Muscle of arm (tissue), 12 donors: ENCODE measurements around the gene FAM168A. TPM values are rescaled to one million over a fixed set of nuclear protein-coding genes. Genes with fewer than 3 reads are reported as not detected.
A peak's percentile ranks its signal among the peaks of the same experiment; 100 is the strongest.

Experiments used
- DNase-seq: peaks from one replicate; pipeline ENCODE4 v3.0.0-alpha.2; 2013
- polyA plus RNA-seq, 12 donors: library from polyadenylated mRNA; unstranded; fragments of 120-200 nt; gene quantifications; one replicate each; pipeline ENCODE4 v1.2.1, GENCODE V29; 2013; ENCODE audit not compliant: insufficient read length in 12 of 12

The FAM168A gene
- polyA plus RNA-seq, 12 donors = 22.1 to 43.8 (median 27.8) TPM; not detected in 1

DNA sequence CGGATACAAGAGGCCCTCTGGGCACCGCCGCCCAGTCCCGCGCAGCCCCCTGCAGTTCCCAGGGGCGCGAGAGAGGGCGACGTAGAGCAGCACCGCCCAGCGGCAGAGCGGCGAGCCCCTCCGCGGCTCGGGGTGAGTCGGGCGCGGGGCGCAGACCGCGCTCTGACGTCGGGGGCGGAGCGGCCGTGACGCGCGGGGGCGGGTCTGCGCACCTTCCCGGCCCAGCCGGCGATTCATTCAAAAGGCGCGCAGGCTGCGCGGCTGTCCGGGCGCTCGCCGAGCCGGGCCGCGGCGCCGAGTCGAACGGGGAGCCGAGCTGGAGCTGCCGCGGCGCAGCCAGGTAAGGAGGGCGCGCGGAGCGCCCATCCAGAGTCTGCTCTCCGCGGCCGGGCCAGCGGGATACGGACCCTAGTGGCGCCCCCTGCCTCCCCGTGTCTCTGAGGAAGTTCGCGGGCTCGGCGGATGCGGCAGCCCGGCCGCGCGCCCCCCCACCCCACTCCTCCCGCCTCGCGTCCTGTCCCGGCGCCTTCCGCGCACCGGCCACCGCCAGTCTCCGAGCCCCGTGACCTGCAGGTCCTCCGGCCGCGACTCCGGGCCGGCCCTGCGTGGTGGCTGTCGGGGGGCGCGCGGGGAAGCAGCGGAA is 221.6 kb downstream of the FAM168A start, which contains the start of gene RELT:
RELT (plus strand) TSS at position 240 of the 643 bp plus-strand sequence. CDS start 12,738 bp downstream, outside the sequence.
- DNase-seq = peak; percentile 89

DNA sequence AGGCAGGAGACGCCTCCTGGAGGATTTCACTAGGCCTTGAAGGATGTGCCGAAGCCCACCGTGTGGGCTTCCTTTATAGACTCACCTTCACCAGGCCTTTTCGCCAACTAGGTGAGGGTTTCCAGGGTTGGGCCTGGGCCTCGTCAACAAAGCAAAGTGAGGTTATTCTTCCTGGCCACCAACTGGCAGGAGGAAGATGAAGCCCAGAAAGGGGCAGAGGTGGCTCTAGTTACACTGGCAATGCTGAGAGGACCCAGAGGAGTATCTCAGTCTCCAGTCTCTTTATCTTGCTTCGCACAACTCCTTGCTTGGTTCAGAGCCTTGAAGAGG is 222.1 kb downstream of the FAM168A start:
- DNase-seq = no peak

DNA sequence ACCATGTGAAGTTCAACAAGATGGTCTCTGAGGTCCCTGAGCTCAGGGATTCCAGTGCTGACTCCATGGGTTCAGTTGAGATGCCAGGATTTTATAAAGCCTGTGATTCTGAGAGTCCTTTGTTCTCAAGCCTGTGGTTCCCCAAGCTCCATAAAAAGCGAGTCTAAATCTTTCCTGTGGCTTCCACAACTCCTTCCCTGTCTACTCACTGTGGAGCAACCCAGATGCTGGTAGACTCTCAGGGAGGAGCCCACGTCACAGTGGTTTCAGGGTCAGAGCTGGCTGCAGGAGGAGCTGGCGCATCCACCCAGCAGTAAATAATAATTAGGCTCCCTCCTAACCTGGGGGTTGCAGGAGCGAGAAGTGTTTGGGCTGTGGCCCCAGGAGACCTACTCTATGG is 223.8 kb downstream of the FAM168A start:
- no peak for DNase-seq

DNA sequence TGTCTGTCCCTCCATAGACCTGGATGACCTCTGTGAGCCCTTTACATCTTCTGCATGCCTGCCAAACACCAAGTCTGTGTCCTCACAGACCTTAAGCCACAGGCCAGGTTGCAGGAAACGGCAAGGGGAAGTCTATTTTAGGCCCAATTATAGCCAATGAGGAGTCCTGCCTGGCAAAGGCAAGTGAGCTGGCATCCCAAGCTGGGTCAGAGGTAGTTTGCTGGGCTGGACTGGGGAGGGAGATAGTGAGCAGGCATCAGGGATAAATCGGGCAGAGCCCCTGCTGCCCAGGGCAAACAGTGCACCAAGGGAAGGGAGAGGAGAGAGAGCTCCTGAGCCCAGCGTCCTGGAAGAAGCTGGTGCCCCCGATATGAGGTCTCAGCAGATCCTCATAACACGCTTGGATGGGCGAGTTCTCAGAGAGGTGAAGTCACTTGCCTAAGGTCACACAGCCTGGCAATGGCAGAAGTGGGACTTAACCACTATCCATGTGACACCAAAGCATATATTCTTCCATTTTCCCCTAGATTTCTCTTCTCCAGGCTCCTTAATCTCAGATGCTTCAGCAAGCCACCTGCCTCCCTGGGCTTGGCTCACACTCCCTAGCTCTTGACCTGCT is 225.4 kb downstream of the FAM168A start:
- no peak for DNase-seq

DNA sequence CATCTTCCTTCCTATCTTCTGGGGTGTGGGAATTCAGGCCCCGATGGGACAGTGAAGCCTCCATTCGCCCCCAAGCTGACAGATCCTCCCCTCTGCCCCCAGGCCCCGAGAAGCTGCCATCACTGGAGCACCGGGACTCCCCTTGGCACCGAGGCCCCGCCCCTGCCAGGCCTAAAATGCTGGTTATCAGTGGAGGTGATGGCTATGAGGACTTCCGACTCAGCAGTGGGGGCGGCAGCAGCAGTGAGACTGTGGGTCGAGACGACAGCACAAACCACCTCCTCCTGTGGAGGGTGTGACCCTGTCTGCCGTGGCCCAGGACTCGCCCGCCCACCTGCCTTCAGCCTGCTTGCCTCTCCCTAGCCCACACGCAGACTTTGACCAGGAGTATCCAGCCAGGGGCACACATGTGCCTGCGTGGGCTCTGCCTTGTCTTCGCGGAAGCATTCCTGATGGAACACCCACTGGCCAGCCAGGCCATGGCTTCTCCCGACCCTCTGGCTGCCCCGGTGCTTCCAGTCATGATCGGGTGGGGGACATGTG is 230.4 kb downstream of the FAM168A start:
- DNase-seq = no peak

DNA sequence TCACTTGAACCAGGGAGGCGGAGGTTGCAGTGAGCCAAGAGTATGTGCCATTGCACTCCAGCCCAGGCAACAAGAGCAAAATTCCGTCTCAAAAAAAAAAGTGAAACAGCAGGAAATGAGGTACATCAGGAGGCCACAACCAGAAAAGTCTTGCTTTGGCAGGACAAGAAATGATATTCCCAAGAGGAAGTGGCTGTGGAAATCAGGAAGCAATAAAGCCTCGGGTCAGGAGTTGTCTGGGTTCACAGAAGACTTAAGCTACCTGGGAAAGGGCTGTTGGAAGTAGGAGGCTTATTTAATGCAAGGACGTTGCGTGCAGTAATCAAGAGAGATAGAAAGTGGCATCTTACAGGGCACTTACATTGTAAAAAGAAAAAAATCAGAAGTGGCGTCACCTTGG is 231.0 kb downstream of the FAM168A start:
- DNase-seq = no peak

DNA sequence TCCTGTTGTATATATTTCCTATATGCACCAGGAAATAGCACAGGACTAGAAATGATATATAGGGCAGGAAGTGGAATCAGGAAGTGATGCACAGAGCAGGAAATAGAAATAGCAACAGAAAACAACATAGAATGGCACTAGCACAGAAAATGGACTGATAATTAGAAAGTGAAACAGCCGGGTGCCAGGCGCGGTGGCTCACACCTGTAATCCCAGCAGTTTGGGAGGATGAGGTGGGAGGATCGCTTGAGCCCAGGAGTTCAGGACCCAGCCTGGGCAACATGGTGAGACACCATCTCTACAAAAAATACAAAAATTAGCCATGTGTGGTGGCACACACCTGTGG is 231.7 kb downstream of the FAM168A start:
- no peak for DNase-seq

DNA sequence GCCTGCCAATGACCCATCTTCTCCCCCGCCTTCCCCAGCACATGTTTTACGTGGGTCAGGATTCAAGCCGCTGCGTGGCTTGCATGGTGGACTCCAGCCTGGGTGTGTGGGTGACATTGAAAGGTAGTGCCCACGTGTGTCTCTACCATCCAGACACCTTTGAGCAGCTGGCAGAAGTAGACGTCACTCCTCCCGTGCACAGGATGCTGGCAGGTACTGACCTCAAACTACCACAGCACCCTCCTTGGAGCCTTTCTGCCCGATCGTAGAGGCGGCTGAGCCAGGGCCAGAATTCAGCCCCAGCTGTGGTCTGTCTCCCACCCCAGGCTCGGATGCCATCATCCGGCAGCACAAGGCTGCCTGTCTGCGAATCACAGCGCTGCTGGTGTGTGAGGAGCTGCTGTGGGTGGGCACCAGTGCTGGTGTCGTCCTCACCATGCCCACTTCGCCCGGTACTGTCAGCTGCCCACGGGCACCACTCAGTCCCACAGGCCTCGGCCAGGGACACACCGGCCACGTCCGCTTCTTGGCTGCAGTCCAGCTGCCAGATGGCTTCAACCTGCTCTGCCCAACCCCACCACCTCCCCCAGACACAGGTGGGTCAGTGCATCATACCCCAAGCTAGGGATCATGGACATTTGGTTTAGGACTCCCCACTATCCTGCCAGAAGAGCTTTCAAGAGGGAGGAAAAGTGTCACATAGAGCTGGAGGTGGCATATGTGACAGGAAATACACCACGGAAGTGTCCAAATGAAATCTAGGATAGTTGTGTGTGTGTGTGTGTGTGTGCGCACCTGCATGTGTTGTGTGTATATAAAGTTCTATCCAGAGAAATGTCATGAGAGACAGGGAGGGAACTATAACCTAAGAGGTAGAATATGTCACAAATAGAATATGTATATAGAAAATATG is 232.3 kb downstream of the FAM168A start:
- DNase-seq = no peak

DNA sequence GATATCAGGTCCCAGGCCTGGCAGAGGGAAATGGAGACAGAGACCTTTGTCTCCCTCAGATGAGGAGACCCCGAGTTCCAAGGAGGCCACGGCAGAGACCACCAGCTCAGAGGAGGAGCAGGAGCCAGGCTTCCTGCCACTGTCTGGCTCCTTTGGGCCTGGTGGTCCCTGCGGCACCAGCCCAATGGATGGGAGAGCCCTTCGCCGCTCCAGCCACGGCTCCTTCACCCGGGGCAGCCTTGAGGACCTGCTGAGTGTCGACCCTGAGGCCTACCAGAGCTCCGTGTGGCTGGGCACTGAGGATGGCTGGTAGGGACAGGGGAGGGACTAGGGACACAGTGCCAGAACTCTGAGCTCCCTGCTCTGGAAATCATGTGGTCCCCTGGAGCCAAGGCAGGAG is 234.8 kb downstream of the FAM168A start:
- no peak for DNase-seq

DNA sequence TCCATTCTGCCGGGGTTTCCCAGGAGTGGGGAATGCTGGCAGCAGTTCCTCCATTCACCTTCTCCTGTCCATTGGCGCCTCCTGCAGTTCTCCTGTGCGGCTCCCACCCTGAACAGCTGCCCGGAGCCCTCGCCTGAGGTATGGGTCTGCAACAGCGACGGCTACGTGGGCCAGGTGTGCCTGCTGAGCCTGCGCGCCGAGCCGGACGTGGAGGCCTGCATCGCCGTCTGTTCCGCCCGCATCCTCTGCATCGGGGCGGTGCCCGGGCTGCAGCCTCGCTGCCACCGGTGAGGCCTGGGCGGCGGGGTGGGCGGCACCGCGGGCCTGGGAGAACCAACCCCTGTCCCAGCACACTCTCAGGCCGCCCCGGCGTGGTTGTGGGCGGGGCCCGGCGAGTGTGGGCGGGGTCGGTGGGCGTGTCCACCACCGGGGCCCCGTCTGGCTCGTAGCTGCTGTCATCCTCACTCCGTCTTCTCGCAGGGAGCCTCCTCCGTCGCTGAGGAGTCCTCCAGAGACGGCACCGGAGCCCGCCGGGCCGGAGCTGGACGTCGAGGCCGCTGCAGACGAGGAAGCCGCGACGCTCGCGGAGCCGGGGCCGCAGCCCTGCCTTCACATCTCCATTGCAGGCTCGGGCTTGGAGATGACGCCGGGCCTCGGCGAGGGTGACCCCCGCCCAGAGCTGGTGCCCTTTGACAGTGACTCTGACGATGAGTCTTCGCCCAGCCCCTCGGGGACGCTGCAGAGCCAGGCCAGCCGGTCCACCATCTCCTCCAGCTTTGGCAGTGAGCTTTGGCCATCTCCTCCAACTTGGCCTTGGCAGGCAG is 235.7 kb downstream of the FAM168A start:
- no peak for DNase-seq

DNA sequence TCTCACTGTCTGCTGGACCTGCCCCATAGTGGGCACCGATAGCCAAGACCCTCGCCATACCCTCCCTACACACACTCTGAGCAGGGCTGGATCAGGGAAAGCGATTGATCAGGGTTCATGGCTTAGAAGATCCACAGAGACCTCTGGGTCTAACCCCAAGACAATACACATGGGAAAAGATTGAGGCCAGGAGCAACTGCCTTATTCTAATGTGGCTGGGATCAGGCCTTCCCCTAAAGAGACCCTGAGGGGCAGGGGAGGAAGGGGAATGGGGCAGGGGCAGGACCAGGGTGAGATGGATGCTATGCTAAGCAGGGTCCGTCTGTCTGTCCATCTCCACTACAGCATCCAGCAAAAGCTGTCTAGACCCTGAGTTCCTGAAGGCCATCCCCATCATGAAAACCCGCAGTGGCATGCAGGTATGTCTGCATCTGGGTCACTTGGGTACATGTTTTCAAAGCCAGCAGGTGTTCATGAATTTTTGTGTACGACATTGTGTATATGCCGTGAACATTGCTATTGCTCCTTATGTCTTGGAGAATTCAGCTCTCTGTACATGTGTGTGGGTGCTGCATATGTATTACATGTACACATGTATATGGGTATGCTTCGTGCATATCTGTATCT is 237.1 kb downstream of the FAM168A start:
- DNase-seq = no peak

DNA sequence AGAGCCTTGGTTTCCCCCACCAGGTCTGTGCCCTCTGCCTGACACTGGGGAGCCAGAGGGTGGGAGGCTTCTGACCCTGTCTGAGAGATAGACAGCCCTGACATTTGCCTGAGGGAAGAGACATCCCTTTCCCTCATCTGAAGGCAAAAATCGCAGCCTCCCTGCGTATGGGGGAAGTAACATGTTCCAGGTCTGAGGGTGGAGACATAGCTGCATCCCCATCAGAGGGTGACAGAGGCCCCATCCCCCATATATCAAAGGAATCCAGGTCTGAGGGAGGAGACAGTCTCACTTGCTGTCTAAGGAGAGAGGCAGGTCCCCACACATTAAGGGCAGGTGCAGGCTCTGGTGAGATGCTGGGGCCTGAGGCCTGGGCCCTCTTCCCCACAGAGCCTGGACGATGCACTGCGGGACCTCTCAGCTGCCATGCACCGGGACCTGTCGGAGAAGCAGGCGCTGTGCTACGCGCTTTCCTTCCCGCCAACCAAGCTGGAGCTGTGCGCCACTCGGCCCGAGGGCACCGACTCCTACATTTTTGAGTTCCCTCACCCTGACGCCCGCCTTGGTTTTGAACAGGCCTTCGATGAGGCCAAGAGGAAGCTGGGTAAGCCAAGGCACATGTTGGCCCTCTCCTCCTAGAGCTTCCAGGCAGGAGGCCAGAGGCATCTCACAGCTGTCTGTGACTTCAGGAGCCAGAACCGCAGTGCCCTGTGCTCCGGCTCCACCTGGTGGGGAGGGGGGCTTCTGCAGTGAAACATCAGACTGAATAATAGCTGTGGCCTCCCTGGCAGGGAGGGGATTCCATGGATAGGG is 237.8 kb downstream of the FAM168A start:
- DNase-seq = peak; percentile 29

DNA sequence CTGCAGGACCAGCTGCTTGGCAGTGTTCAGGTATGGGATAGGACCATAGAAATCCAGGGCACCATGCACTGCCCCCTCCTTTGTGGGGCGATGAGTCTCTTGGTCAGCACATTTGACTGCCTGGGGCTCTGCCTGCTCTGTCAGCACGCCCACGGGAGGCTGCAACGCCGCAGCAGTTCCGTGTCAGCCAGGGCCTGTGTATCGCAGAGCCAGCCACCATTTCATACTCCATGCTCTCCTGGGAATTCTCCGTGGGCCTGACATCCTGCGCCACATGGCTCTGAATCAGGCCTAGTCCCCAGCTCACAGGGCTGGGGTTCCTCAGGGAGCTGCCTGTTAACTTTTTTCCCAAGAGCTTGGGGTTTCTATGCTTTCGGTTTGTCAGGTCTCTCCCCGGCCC is 238.6 kb downstream of the FAM168A start:
- DNase-seq = no peak

DNA sequence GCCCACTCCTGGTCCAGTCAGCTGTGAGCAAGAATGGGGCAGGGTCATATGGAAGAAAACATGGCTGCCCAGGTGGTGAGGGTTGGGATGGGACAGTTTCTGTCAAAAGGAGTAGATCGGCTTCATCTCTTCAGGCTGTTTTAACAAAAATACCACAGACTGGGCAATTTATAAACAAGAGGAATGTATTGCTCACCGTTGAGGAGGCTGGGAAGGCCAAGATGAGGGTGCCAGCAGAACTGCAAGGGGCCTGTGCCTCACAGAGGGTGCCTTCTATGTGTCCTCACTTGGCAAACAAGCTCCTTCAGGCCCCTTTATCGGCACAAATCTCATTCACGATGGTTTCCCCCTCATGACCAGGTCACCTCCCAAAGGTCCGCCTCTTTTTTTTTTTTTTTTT is 239.8 kb downstream of the FAM168A start:
- DNase-seq = no peak

DNA sequence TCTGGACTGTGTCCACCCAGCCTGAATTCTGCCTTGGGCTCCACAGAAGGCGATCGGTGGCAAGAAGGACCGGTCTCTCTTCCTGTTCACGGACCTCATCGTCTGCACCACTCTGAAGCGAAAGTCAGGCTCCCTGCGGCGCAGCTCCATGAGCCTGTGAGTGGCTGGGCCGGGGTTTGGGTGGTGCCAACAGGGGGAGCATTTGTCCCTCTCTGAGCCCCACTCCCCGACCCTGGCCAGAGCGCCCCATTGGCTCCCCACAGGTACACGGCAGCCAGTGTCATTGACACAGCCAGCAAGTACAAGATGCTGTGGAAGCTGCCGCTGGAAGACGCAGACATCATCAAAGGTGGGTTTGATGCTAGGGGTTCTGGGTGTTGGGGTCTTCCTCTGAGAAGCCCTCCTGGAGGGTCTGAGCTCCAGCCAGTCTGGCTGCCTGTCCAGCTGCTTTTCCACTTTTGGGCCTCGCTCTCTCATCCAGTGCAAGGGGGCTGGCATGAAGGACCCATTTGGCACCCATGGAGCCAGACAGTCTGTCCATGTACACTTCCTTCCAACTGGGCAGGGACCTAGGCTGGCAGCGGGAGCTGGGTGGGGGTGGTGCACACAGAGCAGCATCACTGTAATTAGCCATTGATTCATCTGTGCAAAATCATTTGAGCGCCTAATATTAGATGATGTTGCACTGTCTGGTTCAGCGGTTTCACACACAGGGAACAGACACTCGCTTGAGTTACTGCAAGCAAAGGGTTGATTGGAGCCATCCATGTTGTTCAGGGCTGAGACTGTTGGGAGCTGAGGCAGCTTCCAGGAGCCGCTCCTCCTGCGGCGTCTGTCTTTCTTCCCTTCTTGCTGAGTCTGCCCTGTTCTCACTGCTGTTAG is 240.7 kb downstream of the FAM168A start:
- DNase-seq = no peak

DNA sequence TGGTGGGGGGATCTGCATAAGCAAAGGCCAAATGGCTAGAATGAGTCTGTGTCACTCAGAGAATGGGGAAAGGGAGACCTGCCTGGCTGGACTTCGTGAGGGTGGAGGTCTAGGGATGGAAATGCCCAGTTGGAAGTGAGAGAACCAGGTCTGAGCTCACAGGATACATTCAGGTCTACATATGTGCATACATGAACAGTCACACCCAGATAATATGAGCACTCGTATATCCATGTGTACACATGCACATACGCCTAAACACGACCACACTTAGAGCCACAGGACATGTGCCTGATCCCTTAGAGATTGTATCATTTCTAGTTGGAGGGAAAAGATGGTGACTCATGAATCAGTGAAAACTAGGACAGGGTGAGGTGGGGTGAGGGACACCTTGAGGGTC is 242.8 kb downstream of the FAM168A start:
- no peak for DNase-seq

DNA sequence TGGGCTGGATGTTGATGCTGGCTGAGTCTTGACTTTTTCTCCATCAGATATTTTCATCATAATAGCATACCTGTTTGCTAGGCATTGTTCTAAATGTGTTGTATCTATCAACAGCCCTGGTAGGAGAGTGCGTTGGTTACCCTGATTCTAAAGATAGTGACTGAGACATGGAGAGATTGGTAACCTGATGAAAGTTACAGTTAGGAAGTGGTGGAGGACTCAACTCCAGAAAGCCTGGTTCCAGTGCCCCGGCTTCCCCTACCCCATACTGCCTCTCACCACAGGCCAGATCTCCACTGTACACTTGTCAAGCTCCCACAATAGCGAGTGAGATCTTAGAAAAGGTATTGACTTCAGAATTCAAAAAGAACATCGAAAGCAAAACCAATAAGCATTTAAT is 244.5 kb downstream of the FAM168A start:
- no peak for DNase-seq

DNA sequence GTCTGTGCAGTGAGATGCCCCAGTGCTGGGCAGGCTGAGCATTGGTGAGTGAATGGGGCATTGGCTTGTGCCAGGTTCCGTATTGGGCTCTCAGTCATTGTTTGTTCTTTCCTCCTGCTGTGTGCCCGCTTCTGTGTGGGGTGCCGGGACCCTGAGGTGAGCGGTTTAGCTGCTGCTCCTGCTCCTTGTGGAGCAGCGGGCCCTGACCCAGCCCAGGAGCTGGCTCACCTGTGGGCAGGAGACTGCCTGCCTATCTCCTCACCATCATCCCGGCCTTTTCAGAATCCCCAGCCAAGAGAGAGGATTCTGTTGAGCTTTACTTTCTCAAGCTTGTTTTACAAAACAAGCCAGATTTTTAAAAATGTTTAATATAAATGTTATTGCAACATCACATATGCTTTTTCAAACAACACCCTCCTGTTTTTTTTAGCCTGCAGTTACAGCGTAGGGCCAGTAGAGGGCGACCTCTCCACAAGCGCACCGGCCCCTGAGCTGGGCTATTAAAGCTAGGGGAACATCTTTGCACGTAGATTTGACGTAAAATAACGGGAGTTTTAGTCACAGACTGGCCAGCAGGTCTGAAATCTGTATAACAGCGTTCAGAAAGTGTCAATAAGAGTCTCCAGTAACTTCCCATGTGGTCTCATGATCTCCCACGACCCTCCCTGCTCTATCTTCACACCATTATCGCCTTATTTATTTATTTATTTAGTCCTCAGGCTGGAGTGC is 246.8 kb downstream of the FAM168A start:
- peak; percentile 65 for DNase-seq
